Activated CD4-positive, CD25-positive, alpha-beta regulatory T cell (primary cell): ENCODE results near the gene PPP2R2B.

Experiments
- DNase-seq, 4 experiments: peaks; one replicate each; lab custom pipeline; 2025; lab: John Stamatoyannopoulos, UW

Gene PPP2R2B

GRCh38 chr5:146781157-146781556, 97.4 kb downstream of the PPP2R2B start:
- DNase-seq: no peak

- DNase-seq: no peak
Measured at GRCh38 chr5:146779211-146779869, 99.2 kb downstream of the PPP2R2B start.

GRCh38 chr5:146778795-146779194, 99.8 kb downstream of the PPP2R2B start:
- DNase-seq: no peak

- no peak for DNase-seq
Measured at GRCh38 chr5:146778261-146778660, 100.3 kb downstream of the PPP2R2B start.

GRCh38 chr5:146772881-146773466, 105.6 kb downstream of the PPP2R2B start:
- DNase-seq: no peak

GRCh38 chr5:146770980-146771379, 107.6 kb downstream of the PPP2R2B start:
- no peak for DNase-seq

GRCh38 chr5:146770546-146770945, 108.0 kb downstream of the PPP2R2B start:
- no peak for DNase-seq

- DNase-seq: no peak
Measured at GRCh38 chr5:146767534-146767933, 111.0 kb downstream of the PPP2R2B start.

- no peak for DNase-seq
Measured at GRCh38 chr5:146766013-146766412, 112.5 kb downstream of the PPP2R2B start.

- DNase-seq: no peak
Measured at GRCh38 chr5:146765089-146765832, 113.3 kb downstream of the PPP2R2B start.

GRCh38 chr5:146762830-146763229, 115.7 kb downstream of the PPP2R2B start:
- no peak for DNase-seq

GRCh38 chr5:146761811-146762210, 116.7 kb downstream of the PPP2R2B start:
- no peak for DNase-seq

GRCh38 chr5:146758938-146759337, 119.6 kb downstream of the PPP2R2B start:
- DNase-seq: no peak

GRCh38 chr5:146758076-146758475, 120.5 kb downstream of the PPP2R2B start:
- no peak for DNase-seq

- no peak for DNase-seq
Measured at GRCh38 chr5:146756546-146756945, 122.0 kb downstream of the PPP2R2B start.

- no peak for DNase-seq
Measured at GRCh38 chr5:146755793-146756192, 122.8 kb downstream of the PPP2R2B start.

GRCh38 chr5:146754621-146755020, 123.9 kb downstream of the PPP2R2B start:
- no peak for DNase-seq

- no peak for DNase-seq
Measured at GRCh38 chr5:146753641-146754040, 124.9 kb downstream of the PPP2R2B start.

GRCh38 chr5:146751781-146752401, 126.7 kb downstream of the PPP2R2B start:
- peak in 2 of 4 experiments; percentile 5 to 20 for DNase-seq

- DNase-seq: no peak
Measured at GRCh38 chr5:146751054-146751453, 127.5 kb downstream of the PPP2R2B start.

- no peak for DNase-seq
Measured at GRCh38 chr5:146748533-146748932, 130.0 kb downstream of the PPP2R2B start.

- DNase-seq: no peak
Measured at GRCh38 chr5:146745931-146746577, 132.5 kb downstream of the PPP2R2B start.
